GM21723 (cell line): Measurements from ENCODE around the gene SGCA.

Experiments used
- ATAC-seq: cut with Tn5 transposase; IDR thresholded peaks from one replicate; pipeline ENCODE4 v1.9.1; 2021; ENCODE audit warnings: mild to moderate bottlenecking, moderate library complexity; ENCODE audit not compliant: unreplicated experiment

The SGCA gene

DNA sequence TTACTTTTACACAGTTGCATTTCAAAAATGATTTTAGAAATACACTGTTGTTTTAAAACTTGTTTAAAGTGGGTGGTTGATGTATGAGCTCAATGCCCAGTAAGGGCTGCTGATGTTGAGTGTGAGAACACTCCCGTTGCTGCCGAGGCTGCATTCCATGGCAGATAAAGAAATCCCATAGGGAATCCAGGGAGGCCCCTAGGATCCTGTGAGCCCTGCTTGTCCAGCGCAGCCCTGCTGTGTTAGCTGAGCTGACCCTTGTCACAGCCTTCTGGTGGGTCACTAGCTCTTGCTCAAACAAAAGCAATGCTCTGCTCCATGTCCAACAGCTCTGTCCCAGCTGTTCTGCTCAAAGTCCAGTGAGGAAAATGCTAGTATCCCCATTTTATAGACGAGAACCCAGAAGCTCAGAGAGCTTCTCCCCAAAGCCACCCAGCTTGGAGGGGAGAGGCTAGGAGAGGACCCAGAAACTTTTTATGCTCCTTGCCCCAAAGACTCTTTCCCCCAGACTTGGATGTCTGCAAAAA is 54.2 kb downstream of the SGCA start:
- no peak for ATAC-seq

- ATAC-seq = no peak
These were observed 55.0 kb downstream of the SGCA start for GRCh38 chr17:50220811-50221210.

GRCh38 chr17:50221266-50221863 is 55.6 kb downstream of the SGCA start:
- ATAC-seq = no peak

- ATAC-seq = no peak
These were observed 56.2 kb downstream of the SGCA start for GRCh38 chr17:50221864-50222545.

GRCh38 chr17:50222922-50223321 is 57.1 kb downstream of the SGCA start:
- no peak for ATAC-seq
